Upper lobe of left lung (tissue), 4 donors: ENCODE measurements around the gene CCDC102B.

Experiments
- POLR2AphosphoS5 ChIP-seq, 2 donors: sonication (generic); formaldehyde crosslinking; IDR thresholded peaks; one replicate each; pipeline ENCODE4 v1.5.1; 2017; ENCODE audit warnings: antibody characterized with exemption in 2 of 2
- TF ChIP-seq, protein P1 (sequence below), 6 experiments: fragments of 450-650 bp in 4 of 6; fragments of 200-600 bp in 2 of 6; sonication (generic) in 2 of 6; IDR thresholded peaks; one replicate each; pipeline ENCODE4 v1.5.1; 2016 to 2019; ENCODE audit warnings: antibody characterized with exemption in 6 of 6

DNA sequence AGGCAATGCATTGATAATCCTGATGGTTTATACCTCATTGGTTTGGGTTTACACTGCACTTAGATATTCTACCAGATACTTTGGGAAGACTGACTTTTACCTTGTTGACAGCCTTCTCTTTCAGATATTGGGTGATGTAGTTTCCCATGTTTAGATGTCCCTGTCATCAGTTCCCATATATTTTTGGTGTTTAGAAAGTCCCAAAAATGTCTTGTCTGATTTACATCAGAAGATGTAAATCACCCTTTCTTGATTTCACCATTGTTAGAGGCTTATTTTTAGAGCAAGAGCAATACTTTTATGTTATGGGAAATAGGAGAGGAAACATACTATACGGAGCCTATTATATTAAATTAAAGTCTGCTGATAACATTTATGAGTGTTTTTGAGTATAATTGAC is 14.4 kb upstream of the CCDC102B start:
- TF ChIP-seq, protein P1, sequence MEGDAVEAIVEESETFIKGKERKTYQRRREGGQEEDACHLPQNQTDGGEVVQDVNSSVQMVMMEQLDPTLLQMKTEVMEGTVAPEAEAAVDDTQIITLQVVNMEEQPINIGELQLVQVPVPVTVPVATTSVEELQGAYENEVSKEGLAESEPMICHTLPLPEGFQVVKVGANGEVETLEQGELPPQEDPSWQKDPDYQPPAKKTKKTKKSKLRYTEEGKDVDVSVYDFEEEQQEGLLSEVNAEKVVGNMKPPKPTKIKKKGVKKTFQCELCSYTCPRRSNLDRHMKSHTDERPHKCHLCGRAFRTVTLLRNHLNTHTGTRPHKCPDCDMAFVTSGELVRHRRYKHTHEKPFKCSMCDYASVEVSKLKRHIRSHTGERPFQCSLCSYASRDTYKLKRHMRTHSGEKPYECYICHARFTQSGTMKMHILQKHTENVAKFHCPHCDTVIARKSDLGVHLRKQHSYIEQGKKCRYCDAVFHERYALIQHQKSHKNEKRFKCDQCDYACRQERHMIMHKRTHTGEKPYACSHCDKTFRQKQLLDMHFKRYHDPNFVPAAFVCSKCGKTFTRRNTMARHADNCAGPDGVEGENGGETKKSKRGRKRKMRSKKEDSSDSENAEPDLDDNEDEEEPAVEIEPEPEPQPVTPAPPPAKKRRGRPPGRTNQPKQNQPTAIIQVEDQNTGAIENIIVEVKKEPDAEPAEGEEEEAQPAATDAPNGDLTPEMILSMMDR (IDR thresholded peaks at IDR 0.05), result no peak
- no peak for TF ChIP-seq POLR2AphosphoS5 (IDR thresholded peaks at IDR 0.05)
